WTC11 (cell line): ENCODE data around the gene ITGAE.
"Not testable (repeated sequence)": the region's sequence is repeated elsewhere in the genome, so short reads cannot be mapped to it uniquely, and the experiment has no call there.

Experiments used
- TEAD4 ChIP-seq: sonication (generic); formaldehyde crosslinking; IDR thresholded peaks from 2 replicates; pipeline ENCODE4 v1.8.0; 2022; ENCODE audit warnings: mild to moderate bottlenecking, missing genetic modification reagents
- ZNF396 ChIP-seq: fragments of 250-450 bp; sonication (Bioruptor Pico); IDR thresholded peaks from 2 replicates; pipeline ENCODE4 v1.8.0; 2021; ENCODE audit warnings: mild to moderate bottlenecking, moderate library complexity, borderline replicate concordance
- TF ChIP-seq, protein P1 (sequence below): sonication (generic); formaldehyde crosslinking; IDR thresholded peaks from 2 replicates; pipeline ENCODE4 v1.8.0; 2023; ENCODE audit warnings: missing genetic modification reagents, mild to moderate bottlenecking, borderline replicate concordance

DNA sequence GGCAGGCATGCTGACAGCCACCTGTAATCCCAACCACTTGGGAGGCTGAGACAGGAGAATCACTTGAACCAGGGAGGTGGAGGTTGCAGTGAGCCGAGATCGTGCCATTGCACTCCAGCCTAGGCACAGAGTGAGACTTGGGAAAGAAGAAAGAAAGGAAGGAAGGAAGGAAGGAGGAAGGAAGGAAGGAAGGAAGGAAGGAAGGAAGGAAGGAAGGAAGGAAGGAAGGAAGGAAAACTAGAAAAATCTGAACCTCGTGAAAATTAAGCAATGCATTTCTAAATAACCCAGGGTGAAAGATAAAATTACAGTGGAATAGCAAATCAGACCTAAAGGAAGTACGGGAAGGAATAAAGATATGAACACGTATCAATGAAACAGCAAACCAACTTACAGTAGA is 15.7 kb downstream of the ITGAE start:
- TF ChIP-seq, protein P1, sequence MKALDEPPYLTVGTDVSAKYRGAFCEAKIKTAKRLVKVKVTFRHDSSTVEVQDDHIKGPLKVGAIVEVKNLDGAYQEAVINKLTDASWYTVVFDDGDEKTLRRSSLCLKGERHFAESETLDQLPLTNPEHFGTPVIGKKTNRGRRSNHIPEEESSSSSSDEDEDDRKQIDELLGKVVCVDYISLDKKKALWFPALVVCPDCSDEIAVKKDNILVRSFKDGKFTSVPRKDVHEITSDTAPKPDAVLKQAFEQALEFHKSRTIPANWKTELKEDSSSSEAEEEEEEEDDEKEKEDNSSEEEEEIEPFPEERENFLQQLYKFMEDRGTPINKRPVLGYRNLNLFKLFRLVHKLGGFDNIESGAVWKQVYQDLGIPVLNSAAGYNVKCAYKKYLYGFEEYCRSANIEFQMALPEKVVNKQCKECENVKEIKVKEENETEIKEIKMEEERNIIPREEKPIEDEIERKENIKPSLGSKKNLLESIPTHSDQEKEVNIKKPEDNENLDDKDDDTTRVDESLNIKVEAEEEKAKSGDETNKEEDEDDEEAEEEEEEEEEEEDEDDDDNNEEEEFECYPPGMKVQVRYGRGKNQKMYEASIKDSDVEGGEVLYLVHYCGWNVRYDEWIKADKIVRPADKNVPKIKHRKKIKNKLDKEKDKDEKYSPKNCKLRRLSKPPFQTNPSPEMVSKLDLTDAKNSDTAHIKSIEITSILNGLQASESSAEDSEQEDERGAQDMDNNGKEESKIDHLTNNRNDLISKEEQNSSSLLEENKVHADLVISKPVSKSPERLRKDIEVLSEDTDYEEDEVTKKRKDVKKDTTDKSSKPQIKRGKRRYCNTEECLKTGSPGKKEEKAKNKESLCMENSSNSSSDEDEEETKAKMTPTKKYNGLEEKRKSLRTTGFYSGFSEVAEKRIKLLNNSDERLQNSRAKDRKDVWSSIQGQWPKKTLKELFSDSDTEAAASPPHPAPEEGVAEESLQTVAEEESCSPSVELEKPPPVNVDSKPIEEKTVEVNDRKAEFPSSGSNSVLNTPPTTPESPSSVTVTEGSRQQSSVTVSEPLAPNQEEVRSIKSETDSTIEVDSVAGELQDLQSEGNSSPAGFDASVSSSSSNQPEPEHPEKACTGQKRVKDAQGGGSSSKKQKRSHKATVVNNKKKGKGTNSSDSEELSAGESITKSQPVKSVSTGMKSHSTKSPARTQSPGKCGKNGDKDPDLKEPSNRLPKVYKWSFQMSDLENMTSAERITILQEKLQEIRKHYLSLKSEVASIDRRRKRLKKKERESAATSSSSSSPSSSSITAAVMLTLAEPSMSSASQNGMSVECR (CRISPR knock-in tag) = not testable (repeated sequence)
- not testable (repeated sequence) for TF ChIP-seq ZNF396, TEAD4 (CRISPR knock-in tag)
